ENCODE results near the gene IGF2BP2.

Gene IGF2BP2

GRCh38 chr3:185594073-185594472 is 230.8 kb downstream of the IGF2BP2 start:
- no peak for ATAC-seq
- TF ChIP-seq ISL1 (CRISPR knock-in tag; IDR thresholded peaks at IDR 0.05), result no peak
- TF ChIP-seq ZC3H10 (CRISPR knock-in tag; IDR thresholded peaks at IDR 0.05), result no peak
- no peak for TF ChIP-seq ZNF8 (CRISPR knock-in tag; IDR thresholded peaks at IDR 0.05)
- no peak for TF ChIP-seq ESRRG (CRISPR knock-in tag; IDR thresholded peaks at IDR 0.05)
- TF ChIP-seq TSHZ2 (CRISPR knock-in tag; IDR thresholded peaks at IDR 0.05), result no peak
- no peak for TF ChIP-seq ZNF565 (CRISPR knock-in tag; conservative IDR thresholded peaks at IDR 0.05; ENCODE audit: low read depth)
- no peak for TF ChIP-seq ZNF70 (CRISPR knock-in tag; IDR thresholded peaks at IDR 0.05)
- no peak for TF ChIP-seq POU6F1 (CRISPR knock-in tag; IDR thresholded peaks at IDR 0.05; ENCODE audit: borderline replicate concordance, low read depth)

Measured in SK-N-SH treated with all-trans-retinoic acid at 6 μM for 48 hours (cell line).